GM10266 (cell line): ENCODE data around the gene TBC1D19.
"Not testable (repeated sequence)": the region's sequence is repeated elsewhere in the genome, so short reads cannot be mapped to it uniquely, and the experiment has no call there.

Experiments
- DNase-seq: peaks from one replicate; pipeline ENCODE4 v3.0.0; 2012; ENCODE audit errors: extremely low spot score
- TF ChIP-seq, protein P1 (sequence below): IDR thresholded peaks from 2 replicates; pipeline ENCODE4 v1.5.1; 2012; ENCODE audit warnings: mild to moderate bottlenecking, low read depth; ENCODE audit not compliant: control insufficient read depth, insufficient read depth; ENCODE audit errors: missing control alignments

TBC1D19 gene

GRCh38 chr4:26583538-26583864, 383 bp upstream of the TBC1D19 start:
- TF ChIP-seq, protein P1, sequence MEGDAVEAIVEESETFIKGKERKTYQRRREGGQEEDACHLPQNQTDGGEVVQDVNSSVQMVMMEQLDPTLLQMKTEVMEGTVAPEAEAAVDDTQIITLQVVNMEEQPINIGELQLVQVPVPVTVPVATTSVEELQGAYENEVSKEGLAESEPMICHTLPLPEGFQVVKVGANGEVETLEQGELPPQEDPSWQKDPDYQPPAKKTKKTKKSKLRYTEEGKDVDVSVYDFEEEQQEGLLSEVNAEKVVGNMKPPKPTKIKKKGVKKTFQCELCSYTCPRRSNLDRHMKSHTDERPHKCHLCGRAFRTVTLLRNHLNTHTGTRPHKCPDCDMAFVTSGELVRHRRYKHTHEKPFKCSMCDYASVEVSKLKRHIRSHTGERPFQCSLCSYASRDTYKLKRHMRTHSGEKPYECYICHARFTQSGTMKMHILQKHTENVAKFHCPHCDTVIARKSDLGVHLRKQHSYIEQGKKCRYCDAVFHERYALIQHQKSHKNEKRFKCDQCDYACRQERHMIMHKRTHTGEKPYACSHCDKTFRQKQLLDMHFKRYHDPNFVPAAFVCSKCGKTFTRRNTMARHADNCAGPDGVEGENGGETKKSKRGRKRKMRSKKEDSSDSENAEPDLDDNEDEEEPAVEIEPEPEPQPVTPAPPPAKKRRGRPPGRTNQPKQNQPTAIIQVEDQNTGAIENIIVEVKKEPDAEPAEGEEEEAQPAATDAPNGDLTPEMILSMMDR, result no peak
- DNase-seq, result no peak

- no peak for DNase-seq
- TF ChIP-seq, protein P1, result no peak
Observed at GRCh38 chr4:26584725-26585124, 841 bp downstream of the TBC1D19 start.

GRCh38 chr4:26589705-26590104, 5.8 kb downstream of the TBC1D19 start:
- DNase-seq, result no peak
- TF ChIP-seq, protein P1, result no peak

GRCh38 chr4:26590639-26591038, 6.8 kb downstream of the TBC1D19 start:
- DNase-seq, result no peak
- TF ChIP-seq, protein P1, result no peak

- DNase-seq, result not testable (repeated sequence)
Observed at GRCh38 chr4:26593557-26593956, 9.7 kb downstream of the TBC1D19 start.

DNA sequence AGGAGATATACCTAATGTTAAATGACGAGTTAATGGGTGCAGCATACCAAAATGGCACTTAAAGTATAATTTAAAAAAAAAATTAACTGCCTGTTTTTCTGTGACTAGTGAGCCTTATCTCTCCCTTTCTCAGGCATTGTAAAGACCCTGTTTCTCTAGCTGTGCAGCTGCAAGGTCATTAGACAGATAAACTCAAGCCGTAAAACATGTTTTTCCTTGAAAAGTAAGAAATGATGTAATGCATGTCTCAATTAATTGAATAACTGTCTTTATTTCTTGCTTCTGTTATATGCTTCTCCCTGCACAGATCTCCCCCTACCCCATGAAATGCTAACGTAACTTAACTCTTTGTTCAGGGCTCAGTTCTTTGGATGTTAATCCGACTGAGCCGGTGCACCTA, 10.5 kb downstream of the TBC1D19 start:
- TF ChIP-seq, protein P1, result no peak
- DNase-seq, result no peak

DNA sequence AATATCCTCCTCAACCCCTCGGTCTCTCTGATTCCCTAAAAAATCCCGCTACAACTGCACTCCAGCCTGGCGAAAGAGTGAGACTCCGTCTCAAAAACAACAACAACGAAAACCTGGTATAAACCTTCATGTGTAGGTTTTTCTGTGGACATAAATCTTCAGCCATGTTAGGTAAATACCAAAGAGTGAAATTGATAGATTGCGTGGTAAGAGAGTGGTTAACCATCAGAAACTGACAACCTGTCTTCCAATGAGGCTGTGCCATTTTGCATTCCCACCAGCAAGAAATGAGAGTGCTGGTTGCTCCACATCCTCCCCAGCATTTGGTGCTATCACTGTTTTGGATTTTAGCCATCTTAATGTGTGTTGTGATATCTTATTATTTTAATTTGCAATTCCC, 10.9 kb downstream of the TBC1D19 start:
- TF ChIP-seq, protein P1, result no peak
- DNase-seq, result no peak

GRCh38 chr4:26596843-26597242, 13.0 kb downstream of the TBC1D19 start:
- TF ChIP-seq, protein P1, result no peak
- DNase-seq, result no peak
